Measurements from ENCODE around the gene UMODL1.

Gene UMODL1

DNA sequence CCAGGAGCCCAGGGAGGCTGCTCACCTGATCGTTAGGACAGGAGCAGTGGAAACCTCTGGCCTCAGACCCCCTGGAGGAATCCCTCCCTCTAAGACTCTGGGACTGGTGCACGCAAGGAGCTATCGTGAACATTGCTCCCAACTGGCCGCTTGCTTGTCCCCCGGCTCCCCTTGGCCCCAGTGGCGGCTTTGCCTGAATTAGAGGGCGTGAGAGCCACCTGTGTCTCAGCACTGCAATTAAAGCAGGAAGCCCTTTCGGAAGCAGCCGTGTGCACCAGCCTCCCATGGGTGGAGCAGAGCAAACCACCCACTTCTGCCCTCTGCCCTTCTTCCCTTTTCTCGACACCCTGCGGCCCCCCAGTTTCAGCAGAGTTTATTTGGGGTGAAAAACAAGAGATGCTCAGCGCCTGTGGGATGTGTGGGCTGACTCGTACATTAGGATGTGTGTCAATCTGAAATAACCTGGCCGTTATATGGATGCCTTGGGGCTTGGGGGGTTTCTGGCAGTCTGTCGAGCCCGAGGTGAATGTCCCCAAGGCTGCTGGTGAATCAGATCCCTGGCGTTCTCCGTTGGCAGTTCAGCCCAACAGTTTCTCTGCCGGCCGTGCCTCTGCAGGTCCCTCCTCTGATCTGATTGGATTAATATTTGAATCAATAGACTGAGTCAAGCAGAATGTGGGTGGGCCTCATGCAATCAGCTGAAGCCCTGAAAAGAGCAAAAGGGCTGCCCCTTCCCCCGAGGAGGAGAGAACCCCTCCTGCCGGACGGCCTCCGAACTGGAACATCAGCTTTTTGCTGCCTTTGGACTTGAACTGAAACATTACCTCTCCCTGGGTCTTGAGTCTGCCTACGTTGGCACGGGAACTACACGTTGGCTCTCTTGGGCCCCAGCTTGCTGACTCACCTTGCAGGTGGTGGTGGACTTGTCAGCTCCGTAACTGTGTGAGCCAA, 7.3 kb upstream of the UMODL1 start:
- TF ChIP-seq CTCF (IDR thresholded peaks at IDR 0.05; ENCODE audit: low read depth, low read length): no peak
- no peak overlapping the region for H3K4me3 ChIP-seq (ENCODE audit: low read depth, low read length)
- H3K4me1 ChIP-seq: no peaks in the 10 kb centered on the region
- no peak for DNase-seq
- peaks cover 22% of the 10 kb centered on the region for H3K27me3 ChIP-seq
- no peaks in the 10 kb centered on the region for H3K9me3 ChIP-seq
- H3K36me3 ChIP-seq: no peaks in the 10 kb centered on the region

DNA sequence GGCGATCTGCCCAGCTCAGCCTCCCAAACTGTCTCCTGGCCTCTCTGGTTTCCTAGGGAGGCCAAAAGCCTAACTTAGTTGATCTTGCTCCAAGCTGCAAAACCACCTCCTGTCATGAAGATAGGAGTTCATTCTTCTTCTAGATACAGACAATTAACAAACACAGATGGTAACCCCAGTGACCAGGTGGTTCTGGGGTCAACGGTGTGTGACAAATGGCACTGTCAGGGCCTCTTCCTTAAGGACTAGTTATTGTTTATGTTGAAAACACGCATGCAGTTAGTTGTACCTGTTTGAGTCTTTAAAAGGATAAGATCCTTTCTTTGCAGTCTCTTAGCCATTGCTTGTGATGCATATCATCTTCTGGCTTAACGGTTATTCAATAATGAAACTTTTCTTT, 4.6 kb upstream of the UMODL1 start:
- H3K9me3 ChIP-seq: no peaks in the 10 kb centered on the region
- no peaks in the 10 kb centered on the region for H3K4me1 ChIP-seq
- DNase-seq: no peak
- no peaks in the 10 kb centered on the region for H3K36me3 ChIP-seq
- no peak overlapping the region for H3K4me3 ChIP-seq (ENCODE audit: low read depth, low read length)
- H3K27me3 ChIP-seq: peaks cover 23% of the 10 kb centered on the region
- no peak for TF ChIP-seq CTCF (IDR thresholded peaks at IDR 0.05; ENCODE audit: low read depth, low read length)

GRCh38 chr21:42067531-42068255, 3.4 kb upstream of the UMODL1 start:
- Histone ChIP-seq H3K9me3 (no peaks in the 10 kb centered on the region), H3K4me1 (no peaks in the 10 kb centered on the region), H3K27me3 (peaks cover 15% of the 10 kb centered on the region), H3K4me3 (ENCODE audit: low read depth, low read length) (no peak overlapping the region), H3K36me3 (no peaks in the 10 kb centered on the region)
- no peak for DNase-seq
- TF ChIP-seq CTCF (IDR thresholded peaks at IDR 0.05; ENCODE audit: low read depth, low read length): no peak

DNA sequence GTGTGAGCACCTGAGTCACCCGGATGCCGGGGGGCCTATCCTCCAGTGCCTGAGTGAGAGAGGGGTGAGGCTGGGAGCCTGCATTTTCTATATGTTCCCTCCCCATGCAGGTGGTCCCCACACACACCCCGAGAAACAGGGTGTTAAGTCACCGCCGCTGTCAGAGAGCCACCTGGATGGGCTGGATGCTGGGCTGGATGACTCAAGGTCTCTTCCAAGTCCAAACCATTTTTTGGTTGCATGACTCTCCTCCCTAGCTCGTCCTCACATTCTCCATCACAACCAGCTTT, 2.9 kb upstream of the UMODL1 start:
- H3K36me3 ChIP-seq: no peaks in the 10 kb centered on the region
- H3K9me3 ChIP-seq: no peaks in the 10 kb centered on the region
- no peaks in the 10 kb centered on the region for H3K4me1 ChIP-seq
- DNase-seq: no peak
- H3K27me3 ChIP-seq: peaks cover 15% of the 10 kb centered on the region
- H3K4me3 ChIP-seq (ENCODE audit: low read depth, low read length): no peak overlapping the region
- TF ChIP-seq CTCF (IDR thresholded peaks at IDR 0.05; ENCODE audit: low read depth, low read length): no peak

- Histone ChIP-seq H3K36me3 (no peaks in the 10 kb centered on the region), H3K4me1 (no peaks in the 10 kb centered on the region)
- DNase-seq: no peak
These were observed 2.5 kb upstream of the UMODL1 start for GRCh38 chr21:42068592-42068991.

More at GRCh38 chr21:42068592-42068991, 2.5 kb upstream of the UMODL1 start:
- no peak for TF ChIP-seq CTCF (IDR thresholded peaks at IDR 0.05; ENCODE audit: low read depth, low read length)
- Histone ChIP-seq H3K4me3 (ENCODE audit: low read depth, low read length) (no peak overlapping the region), H3K9me3 (no peaks in the 10 kb centered on the region), H3K27me3 (peaks cover 14% of the 10 kb centered on the region)

Measured in BE2C (cell line).